Parathyroid adenoma (tissue), 2 donors: ENCODE results near the gene SERINC1.

ENCODE experiments used
- H2AFZ ChIP-seq: fragments of 300-600 bp; sonication (generic); one replicate; pipeline ENCODE4 v1.7.0; 2017; ENCODE audit warnings: antibody characterized with exemption, mild to moderate bottlenecking
- H3K27ac ChIP-seq: fragments of 300-600 bp; sonication (generic); one replicate; pipeline ENCODE4 v1.7.0; 2017
- H3K27me3 ChIP-seq: fragments of 300-600 bp; sonication (generic); one replicate; pipeline ENCODE4 v1.7.0; 2017; ENCODE audit warnings: low read length; ENCODE audit not compliant: control insufficient read depth, insufficient read depth
- H3K36me3 ChIP-seq: fragments of 300-600 bp; sonication (generic); one replicate; pipeline ENCODE4 v1.7.0; 2017; ENCODE audit warnings: low read length; ENCODE audit not compliant: control insufficient read depth, insufficient read depth
- H3K4me1 ChIP-seq: fragments of 300-600 bp; sonication (generic); one replicate; pipeline ENCODE4 v1.7.0; 2017; ENCODE audit warnings: control low read depth
- H3K4me2 ChIP-seq: fragments of 300-600 bp; sonication (generic); one replicate; pipeline ENCODE4 v1.7.0; 2017; ENCODE audit warnings: low read length
- H3K4me3 ChIP-seq: fragments of 300-600 bp; sonication (generic); one replicate; pipeline ENCODE4 v1.7.0; 2017; ENCODE audit warnings: low read depth, low read length
- H3K79me2 ChIP-seq: fragments of 300-600 bp; sonication (generic); one replicate; pipeline ENCODE4 v1.7.0; 2017; ENCODE audit warnings: control low read depth
- H3K9ac ChIP-seq: fragments of 300-600 bp; sonication (generic); one replicate; pipeline ENCODE4 v1.7.0; 2017; ENCODE audit warnings: mild to moderate bottlenecking
- H3K9me3 ChIP-seq: fragments of 300-600 bp; sonication (generic); one replicate; pipeline ENCODE4 v1.7.0; 2017; ENCODE audit warnings: low read length; ENCODE audit not compliant: control insufficient read depth
- TF ChIP-seq, protein P1 (sequence below): fragments of 300-600 bp; sonication (generic); IDR thresholded peaks from one replicate; pipeline ENCODE4 v1.7.0; 2017; ENCODE audit warnings: antibody characterized with exemption, mild to moderate bottlenecking
- donor health status: primary hyperparathyroidism.

Gene SERINC1

DNA sequence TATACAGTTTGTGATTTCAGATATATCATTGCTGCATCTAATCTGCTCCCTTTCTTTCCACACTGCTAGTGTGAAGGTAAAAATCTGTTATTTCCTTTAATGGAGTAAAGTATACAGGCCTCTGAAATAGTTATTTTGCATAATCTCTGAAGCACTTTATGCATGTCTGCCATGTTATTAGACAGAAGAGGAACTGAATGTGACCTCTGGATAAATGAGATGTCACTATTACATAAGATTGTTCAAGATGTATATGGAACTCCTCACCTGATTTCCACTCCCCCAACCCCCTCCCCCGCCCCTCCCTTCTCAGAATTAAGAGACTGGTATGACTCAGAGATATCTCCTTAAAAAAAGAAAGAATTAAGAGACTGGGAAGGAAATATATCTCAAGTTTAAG lies 26.3 kb downstream of the SERINC1 start:
- no peak overlapping the region for H3K4me2 ChIP-seq
- no peaks in the 10 kb centered on the region for H3K79me2 ChIP-seq
- no peaks in the 10 kb centered on the region for H3K9me3 ChIP-seq
- H3K36me3 ChIP-seq: no peaks in the 10 kb centered on the region
- peaks cover 7% of the 10 kb centered on the region for H3K4me1 ChIP-seq
- no peaks in the 10 kb centered on the region for H3K27me3 ChIP-seq
- TF ChIP-seq, protein P1, sequence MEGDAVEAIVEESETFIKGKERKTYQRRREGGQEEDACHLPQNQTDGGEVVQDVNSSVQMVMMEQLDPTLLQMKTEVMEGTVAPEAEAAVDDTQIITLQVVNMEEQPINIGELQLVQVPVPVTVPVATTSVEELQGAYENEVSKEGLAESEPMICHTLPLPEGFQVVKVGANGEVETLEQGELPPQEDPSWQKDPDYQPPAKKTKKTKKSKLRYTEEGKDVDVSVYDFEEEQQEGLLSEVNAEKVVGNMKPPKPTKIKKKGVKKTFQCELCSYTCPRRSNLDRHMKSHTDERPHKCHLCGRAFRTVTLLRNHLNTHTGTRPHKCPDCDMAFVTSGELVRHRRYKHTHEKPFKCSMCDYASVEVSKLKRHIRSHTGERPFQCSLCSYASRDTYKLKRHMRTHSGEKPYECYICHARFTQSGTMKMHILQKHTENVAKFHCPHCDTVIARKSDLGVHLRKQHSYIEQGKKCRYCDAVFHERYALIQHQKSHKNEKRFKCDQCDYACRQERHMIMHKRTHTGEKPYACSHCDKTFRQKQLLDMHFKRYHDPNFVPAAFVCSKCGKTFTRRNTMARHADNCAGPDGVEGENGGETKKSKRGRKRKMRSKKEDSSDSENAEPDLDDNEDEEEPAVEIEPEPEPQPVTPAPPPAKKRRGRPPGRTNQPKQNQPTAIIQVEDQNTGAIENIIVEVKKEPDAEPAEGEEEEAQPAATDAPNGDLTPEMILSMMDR: no peak
- H3K27ac ChIP-seq: no peak overlapping the region
- no peak overlapping the region for H2AFZ ChIP-seq
- no peak overlapping the region for H3K9ac ChIP-seq
- H3K4me3 ChIP-seq: no peak overlapping the region

DNA sequence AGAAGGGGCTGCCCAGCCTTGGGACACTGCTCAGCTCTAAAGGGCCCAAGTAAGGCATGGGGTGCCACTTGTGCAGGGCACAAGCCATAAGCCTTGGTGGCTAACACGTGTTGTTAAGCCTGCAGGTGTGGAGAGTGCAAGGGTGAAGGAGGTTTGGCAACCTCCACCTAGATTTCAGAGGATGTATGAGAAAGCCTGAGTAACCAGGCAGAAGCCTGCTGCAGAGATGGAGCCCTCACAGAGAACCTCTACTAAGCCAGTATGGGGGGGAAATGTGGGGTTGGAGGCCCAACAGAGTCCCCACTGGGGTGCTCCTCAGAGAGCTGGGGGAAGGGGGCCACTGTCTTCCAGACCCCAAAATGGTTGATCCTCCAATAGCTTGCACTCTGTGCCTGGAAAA lies 32.6 kb downstream of the SERINC1 start:
- no peaks in the 10 kb centered on the region for H3K9me3 ChIP-seq
- peaks cover 5% of the 10 kb centered on the region for H3K79me2 ChIP-seq
- no peak overlapping the region for H3K4me3 ChIP-seq
- H2AFZ ChIP-seq: no peak overlapping the region
- no peak overlapping the region for H3K9ac ChIP-seq
- no peak overlapping the region for H3K27ac ChIP-seq
- H3K36me3 ChIP-seq: no peaks in the 10 kb centered on the region
- no peaks in the 10 kb centered on the region for H3K27me3 ChIP-seq
- no peaks in the 10 kb centered on the region for H3K4me1 ChIP-seq
- H3K4me2 ChIP-seq: no peak overlapping the region
- TF ChIP-seq, protein P1: no peak

DNA sequence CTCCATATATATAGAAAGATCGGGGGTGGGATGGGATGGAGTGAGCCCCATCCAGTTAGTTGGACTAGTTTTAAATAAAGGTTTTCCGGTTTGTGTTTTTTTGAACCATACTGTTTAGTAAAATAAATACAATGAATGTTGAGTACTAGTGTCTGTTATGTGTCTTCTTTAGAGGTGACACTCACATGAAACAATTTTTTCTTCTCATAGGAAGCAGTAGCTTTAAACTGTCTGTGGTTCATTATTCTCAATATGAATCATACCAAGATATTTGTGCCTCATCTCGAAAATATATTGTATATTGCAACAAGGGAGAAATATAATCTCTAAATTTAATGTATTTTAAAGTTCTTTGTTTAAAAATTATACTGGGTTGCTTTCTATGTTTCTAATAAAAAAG lies 38.8 kb downstream of the SERINC1 start:
- H3K9me3 ChIP-seq: no peaks in the 10 kb centered on the region
- no peaks in the 10 kb centered on the region for H3K79me2 ChIP-seq
- no peaks in the 10 kb centered on the region for H3K27me3 ChIP-seq
- TF ChIP-seq, protein P1: no peak
- no peak overlapping the region for H3K27ac ChIP-seq
- H3K9ac ChIP-seq: no peak overlapping the region
- H2AFZ ChIP-seq: no peak overlapping the region
- no peaks in the 10 kb centered on the region for H3K36me3 ChIP-seq
- no peak overlapping the region for H3K4me2 ChIP-seq
- no peaks in the 10 kb centered on the region for H3K4me1 ChIP-seq
- H3K4me3 ChIP-seq: no peak overlapping the region

DNA sequence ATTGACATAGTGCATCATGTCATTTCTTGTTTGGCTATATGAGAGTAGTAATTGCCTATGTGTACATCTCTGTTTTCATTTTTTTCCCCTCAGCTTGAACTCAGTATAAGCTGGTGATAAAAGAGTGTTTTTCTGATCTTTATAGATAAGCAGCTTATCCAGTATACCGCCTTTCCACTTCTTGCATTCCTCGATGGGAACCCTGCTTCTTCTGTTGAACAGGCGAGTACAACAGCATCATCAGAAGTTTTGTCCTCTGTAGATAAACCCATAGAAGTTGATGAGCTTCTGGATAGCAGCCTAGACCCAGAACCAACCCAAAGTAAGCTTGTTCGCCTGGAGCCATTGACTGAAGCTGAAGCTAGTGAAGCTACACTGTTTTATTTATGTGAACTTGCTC lies 39.8 kb downstream of the SERINC1 start:
- TF ChIP-seq, protein P1: no peak
- Histone ChIP-seq H3K36me3 (no peaks in the 10 kb centered on the region), H3K27ac (no peak overlapping the region), H2AFZ (no peak overlapping the region), H3K9me3 (no peaks in the 10 kb centered on the region), H3K79me2 (no peaks in the 10 kb centered on the region), H3K4me2 (no peak overlapping the region), H3K4me3 (no peak overlapping the region), H3K4me1 (no peaks in the 10 kb centered on the region), H3K27me3 (no peaks in the 10 kb centered on the region), H3K9ac (no peak overlapping the region)

DNA sequence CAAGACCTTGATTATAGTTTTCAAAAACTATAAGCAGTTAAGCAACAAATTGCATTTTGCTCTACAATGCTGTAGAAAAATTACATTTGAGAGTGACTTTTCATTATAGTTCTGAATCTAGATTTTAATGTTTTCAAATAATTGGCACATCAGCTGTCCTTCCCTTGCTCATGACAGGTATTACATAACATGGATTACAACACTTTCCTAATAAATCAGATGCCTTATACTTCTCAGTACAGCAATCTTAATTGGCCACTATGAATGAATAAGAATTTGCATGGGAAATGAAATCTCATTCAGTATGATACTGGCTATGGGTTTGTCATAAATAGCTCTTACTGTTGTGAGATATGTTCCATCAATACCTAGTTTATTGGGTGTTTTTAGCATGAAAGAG lies 42.3 kb downstream of the SERINC1 start:
- H3K4me1 ChIP-seq: no peaks in the 10 kb centered on the region
- no peak overlapping the region for H3K4me3 ChIP-seq
- TF ChIP-seq, protein P1: no peak
- no peaks in the 10 kb centered on the region for H3K27me3 ChIP-seq
- H3K79me2 ChIP-seq: no peaks in the 10 kb centered on the region
- H2AFZ ChIP-seq: no peak overlapping the region
- no peaks in the 10 kb centered on the region for H3K9me3 ChIP-seq
- no peak overlapping the region for H3K4me2 ChIP-seq
- no peak overlapping the region for H3K9ac ChIP-seq
- no peaks in the 10 kb centered on the region for H3K36me3 ChIP-seq
- H3K27ac ChIP-seq: no peak overlapping the region
